IMR-90 (cell line): Measurements from ENCODE around the gene GPRC5B. TPM values are rescaled to one million over a fixed set of nuclear protein-coding genes. Genes with fewer than 3 reads are reported as not detected.

ENCODE experiments used
- ATAC-seq: fragments of 200-7000 bp; cut with Tn5 transposase; 2 replicates; pipeline ENCODE4 v1.9.1; 2020; ENCODE audit warnings: low read depth, mild to moderate bottlenecking, moderate library complexity
- BruUV-seq: library from RNA; stranded (reverse); fragments of 400-500 nt; replicated peaks from 2 replicates; lab custom pipeline; 2021; lab: Mats Ljungman, UMichigan
- CTCF ChIA-PET: fragments of 300-600 bp; formaldehyde crosslinking; extraction: SDS; loops from one replicate; lab custom pipeline; 2021; ENCODE audit warnings: antibody characterized with exemption; lab: Yijun Ruan, JAX
- POLR2A ChIA-PET: fragments of 300-600 bp; sonication (Branson Sonifier 250); formaldehyde crosslinking; loops from one replicate; lab custom pipeline; 2022; ENCODE audit warnings: antibody characterized with exemption; ENCODE audit not compliant: unreplicated experiment; lab: Charles Lee
- DNase-seq: peaks from one replicate; pipeline ENCODE4 v3.0.0; 2013
- H2AFZ ChIP-seq: replicated peaks from 2 replicates; pipeline ENCODE3; 2013; ENCODE audit warnings: low read length, mild to moderate bottlenecking; ENCODE audit not compliant: poor library complexity
- H2AK5ac ChIP-seq: 2 replicates; pipeline ENCODE4 v1.6.1; 2013; ENCODE audit warnings: low read depth, low read length, inconsistent platforms
- H2AK9ac ChIP-seq: replicated peaks from 2 replicates; pipeline ENCODE3; 2013; ENCODE audit warnings: mild to moderate bottlenecking, low read depth, low read length, moderate library complexity; ENCODE audit not compliant: poor library complexity
- H2BK120ac ChIP-seq: 2 replicates; pipeline ENCODE4 v1.6.1; 2013; ENCODE audit warnings: low read depth, low read length, inconsistent platforms
- H2BK15ac ChIP-seq: 3 replicates; pipeline ENCODE4 v1.6.1; 2013; ENCODE audit warnings: low read depth, low read length, inconsistent platforms
- H2BK20ac ChIP-seq: 2 replicates; pipeline ENCODE4 v1.6.1; 2013; ENCODE audit warnings: low read depth, mild to moderate bottlenecking, inconsistent platforms, low read length, moderate library complexity
- H2BK5ac ChIP-seq: 2 replicates; pipeline ENCODE4 v1.6.1; 2013; ENCODE audit warnings: mild to moderate bottlenecking, low read depth, low read length, inconsistent platforms; ENCODE audit not compliant: poor library complexity, severe bottlenecking
- H3K14ac ChIP-seq: replicated peaks from 2 replicates; pipeline ENCODE4 v1.6.1; 2013; ENCODE audit warnings: low read depth, low read length, inconsistent platforms
- H3K18ac ChIP-seq: 2 replicates; pipeline ENCODE4 v1.6.1; 2013; ENCODE audit warnings: low read depth, low read length, control low read depth
- H3K23ac ChIP-seq: 2 replicates; pipeline ENCODE4 v1.6.1; 2013; ENCODE audit warnings: low read depth, low read length, inconsistent platforms
- H3K27ac ChIP-seq: 2 replicates; pipeline ENCODE4 v1.5.1; 2013; ENCODE audit warnings: mild to moderate bottlenecking, control low read depth, low read length; ENCODE audit not compliant: insufficient read depth
- H3K27me3 ChIP-seq: 2 replicates; pipeline ENCODE4 v1.6.1; 2013; ENCODE audit warnings: low read length; ENCODE audit not compliant: control insufficient read depth, insufficient read depth
- H3K36me3 ChIP-seq: 2 replicates; pipeline ENCODE4 v1.6.1; 2013; ENCODE audit warnings: low read length, mixed read lengths; ENCODE audit not compliant: control insufficient read depth, insufficient read depth
- H3K4ac ChIP-seq: 2 replicates; pipeline ENCODE4 v1.6.1; 2013; ENCODE audit warnings: low read depth, low read length, inconsistent platforms
- H3K4me1 ChIP-seq: 2 replicates; pipeline ENCODE4 v1.6.1; 2013; ENCODE audit warnings: low read length, mixed read lengths; ENCODE audit not compliant: control insufficient read depth, insufficient read depth
- H3K4me2 ChIP-seq: 2 replicates; pipeline ENCODE4 v1.6.1; 2013; ENCODE audit warnings: low read depth, mild to moderate bottlenecking, control low read depth, low read length, moderate library complexity
- H3K4me3 ChIP-seq: 2 replicates; pipeline ENCODE4 v1.5.1; 2013; ENCODE audit warnings: low read depth, mild to moderate bottlenecking, control low read depth, low read length, moderate library complexity; ENCODE audit not compliant: insufficient read depth
- H3K56ac ChIP-seq: 2 replicates; pipeline ENCODE4 v1.6.1; 2013; ENCODE audit warnings: low read length, inconsistent platforms; ENCODE audit not compliant: insufficient read depth; ENCODE audit errors: extremely low read depth
- H3K79me1 ChIP-seq, 2 experiments: 2 replicates each; pipeline ENCODE4 v1.6.1; 2013; ENCODE audit warnings: low read length in 2 of 2, inconsistent platforms in 1 of 2, low read depth in 1 of 2
- H3K9ac ChIP-seq: 2 replicates; pipeline ENCODE4 v1.6.1; 2013; ENCODE audit warnings: low read depth, low read length, control low read depth
- H3K9me1 ChIP-seq: 2 replicates; pipeline ENCODE4 v1.6.1; 2013; ENCODE audit warnings: low read length, inconsistent platforms; ENCODE audit not compliant: insufficient read depth
- H3K9me3 ChIP-seq: 2 replicates; pipeline ENCODE4 v1.6.1; 2013; ENCODE audit warnings: low read length; ENCODE audit not compliant: control insufficient read depth, insufficient read depth
- H4K20me1 ChIP-seq: 2 replicates; pipeline ENCODE4 v1.6.1; 2013; ENCODE audit warnings: low read length, inconsistent platforms; ENCODE audit not compliant: insufficient read depth
- H4K5ac ChIP-seq: 2 replicates; pipeline ENCODE4 v1.6.1; 2013; ENCODE audit warnings: mild to moderate bottlenecking, low read depth, low read length, control low read depth
- H4K8ac ChIP-seq, 2 experiments: 2 replicates each; pipeline ENCODE4 v1.6.1; 2013; ENCODE audit warnings: low read depth in 2 of 2, low read length in 2 of 2, control low read depth in 1 of 2, inconsistent platforms in 1 of 2
- H4K91ac ChIP-seq: 2 replicates; pipeline ENCODE4 v1.6.1; 2013; ENCODE audit warnings: low read depth, low read length, inconsistent platforms; ENCODE audit not compliant: insufficient read depth
- BHLHE40 ChIP-seq: fragments of 150-350 bp; IDR thresholded peaks from 2 replicates; pipeline ENCODE4 v1.6.1; 2016; ENCODE audit warnings: mild to moderate bottlenecking, low read depth, low read length
- CEBPB ChIP-seq: IDR thresholded peaks from 2 replicates; pipeline ENCODE4 v1.6.1; 2012; ENCODE audit warnings: low read depth, low read length, improper control_type of control experiment
- CHD1 ChIP-seq: IDR thresholded peaks from 2 replicates; pipeline ENCODE4 v1.6.1; 2012; ENCODE audit warnings: low read depth, low read length, improper control_type of control experiment
- FOS ChIP-seq: fragments of 150-350 bp; IDR thresholded peaks from 2 replicates; pipeline ENCODE4 v1.6.1; 2016; ENCODE audit warnings: low read depth, low read length
- MAFK ChIP-seq: IDR thresholded peaks from 2 replicates; pipeline ENCODE4 v1.6.1; 2012; ENCODE audit warnings: low read depth, low read length, improper control_type of control experiment
- MAZ ChIP-seq: IDR thresholded peaks from 2 replicates; pipeline ENCODE4 v1.6.1; 2012; ENCODE audit warnings: low read depth, mild to moderate bottlenecking, low read length, improper control_type of control experiment, moderate library complexity, borderline replicate concordance
- MXI1 ChIP-seq: IDR thresholded peaks from 2 replicates; pipeline ENCODE4 v1.6.1; 2012; ENCODE audit warnings: low read depth, mild to moderate bottlenecking, low read length, moderate library complexity, borderline replicate concordance
- NFE2L2 ChIP-seq: fragments of 150-350 bp; IDR thresholded peaks from 2 replicates; pipeline ENCODE4 v1.6.1; 2016; ENCODE audit warnings: low read depth, mild to moderate bottlenecking, low read length
- POLR2A ChIP-seq: IDR thresholded peaks from 2 replicates; pipeline ENCODE4 v1.6.1; 2012; ENCODE audit warnings: mild to moderate bottlenecking, low read depth, low read length
- RAD21 ChIP-seq: IDR thresholded peaks from 2 replicates; pipeline ENCODE4 v1.6.1; 2012; ENCODE audit warnings: low read length, improper control_type of control experiment
- RCOR1 ChIP-seq: IDR thresholded peaks from 2 replicates; pipeline ENCODE4 v1.6.1; 2012; ENCODE audit warnings: mild to moderate bottlenecking, low read length, improper control_type of control experiment; ENCODE audit not compliant: insufficient replicate concordance
- RFX5 ChIP-seq: IDR thresholded peaks from 2 replicates; pipeline ENCODE4 v1.8.0; 2012; ENCODE audit warnings: low read depth, mild to moderate bottlenecking, low read length, moderate library complexity
- SMC3 ChIP-seq: fragments of 150-350 bp; IDR thresholded peaks from 2 replicates; pipeline ENCODE4 v1.6.1; 2016; ENCODE audit warnings: low read depth, mild to moderate bottlenecking, antibody characterized with exemption, low read length, moderate library complexity
- WGBS, 2 experiments: methylation state at CpG; one replicate each; pipeline versions ENCODE4 v1.1.5 to v1.1.7; 2013; ENCODE audit warnings: missing lambda C conversion rate in 2 of 2; ENCODE audit not compliant: insufficient read length in 1 of 2; ENCODE audit errors: extremely low coverage in 2 of 2; 5-methylcytosine and 5-hydroxymethylcytosine counted together
- dilution Hi-C: fragments of 300-500 bp; cut with HindIII; formaldehyde crosslinking; loops from one replicate; pipeline ENCODE4 v1.14.3; 2018; ENCODE audit warnings: low sequenced_read_pairs; ENCODE audit not compliant: unreplicated experiment
- in situ Hi-C: fragments of 300-500 bp; cut with MboI; formaldehyde crosslinking; loops from 3 replicates; pipeline ENCODE4 v1.14.3; 2019; ENCODE audit warnings: low sequenced_read_pairs, inconsistent platforms, mixed read lengths
- intact Hi-C: fragments of 100-400 bp; cut with micrococcal nuclease; formaldehyde crosslinking; loops from 2 replicates; pipeline ENCODE4 v1.10.0; 2022
- polyA plus RNA-seq, 3 experiments: library from polyadenylated mRNA; depleted of rRNA; stranded (reverse); fragments of >200 nt; gene quantifications; 2 replicates each; pipeline ENCODE4 v1.2.3, GENCODE V29; 2012; ENCODE audit warnings: low replicate concordance in 1 of 3
- total RNA-seq: library from RNA; depleted of rRNA; stranded (reverse); fragments of >200 nt; gene quantifications from 2 replicates; pipeline ENCODE4 v1.2.3, GENCODE V29; 2012
- TF ChIP-seq, protein P1 (sequence below): fragments of 150-350 bp; IDR thresholded peaks from 2 replicates; pipeline ENCODE4 v1.6.1; 2017; ENCODE audit warnings: mild to moderate bottlenecking, antibody characterized with exemption, low read length, low read depth
- TF ChIP-seq, protein P2 (sequence below): conservative IDR thresholded peaks from 2 replicates; pipeline ENCODE4 v1.5.1; 2012; ENCODE audit warnings: mild to moderate bottlenecking, low read depth, low read length, improper control_type of control experiment
- TF ChIP-seq, protein P3 (sequence below): fragments of 150-350 bp; IDR thresholded peaks from 2 replicates; pipeline ENCODE4 v1.6.1; 2016; ENCODE audit warnings: low read depth, mild to moderate bottlenecking, low read length, moderate library complexity, borderline replicate concordance

Gene GPRC5B
- total and polyA plus RNA-seq, 2 of the 4 experiments (the other 2 are of a cell fraction): 2.5 to 8.5 TPM

GRCh38 chr16:19898166-19898565 is 13.5 kb upstream of the GPRC5B start:
- Histone ChIP-seq H3K56ac (no peak overlapping the region), H3K4me3 (no peak overlapping the region), H2AFZ (no peak overlapping the region), H3K79me1 (no peaks in the 10 kb centered on the region), H3K9ac (no peak overlapping the region), H2BK5ac (no peak overlapping the region), H2AK5ac (no peak overlapping the region), H3K9me1 (no peaks in the 10 kb centered on the region), H3K4me2 (no peak overlapping the region), H3K14ac (no peak overlapping the region), H2BK20ac (no peak overlapping the region), H4K91ac (no peak overlapping the region), H3K4ac (no peak overlapping the region), H3K9me3 (no peaks in the 10 kb centered on the region), H3K27me3 (no peaks in the 10 kb centered on the region; the same call in 1 of the 2 replicates), H3K4me1 (no peaks in the 10 kb centered on the region), H3K18ac (no peak overlapping the region), H2AK9ac (no peak overlapping the region), H4K5ac (no peak overlapping the region), H3K36me3 (no peaks in the 10 kb centered on the region), H3K27ac (no peak overlapping the region), H4K8ac (no peak overlapping the region), H3K23ac (no peak overlapping the region), H4K20me1 (no peaks in the 10 kb centered on the region), H2BK120ac (no peak overlapping the region), H2BK15ac (no peak overlapping the region)
- DNase-seq: no peak
- 80% methylated on average over 3 of the region's 5 CpGs; no CpG with 5 or more reads in 1 of the 2 experiments for WGBS, 2 experiments
- intact Hi-C loops: loop anchor here (2.0 kb wide), 1 partner anchor 487 kb away; no protein-coding TSS in a partner anchor
- no peak for ATAC-seq
- dilution Hi-C loops: loop anchor here (25.0 kb wide), 1 partner anchor 286 kb away; no protein-coding TSS in a partner anchor
- in situ Hi-C loops: loop anchor here (25.0 kb wide), 1 partner anchor 786 kb away; the partner anchor contains the start of gene ITPRIPL2
- TF ChIP-seq, protein P1, sequence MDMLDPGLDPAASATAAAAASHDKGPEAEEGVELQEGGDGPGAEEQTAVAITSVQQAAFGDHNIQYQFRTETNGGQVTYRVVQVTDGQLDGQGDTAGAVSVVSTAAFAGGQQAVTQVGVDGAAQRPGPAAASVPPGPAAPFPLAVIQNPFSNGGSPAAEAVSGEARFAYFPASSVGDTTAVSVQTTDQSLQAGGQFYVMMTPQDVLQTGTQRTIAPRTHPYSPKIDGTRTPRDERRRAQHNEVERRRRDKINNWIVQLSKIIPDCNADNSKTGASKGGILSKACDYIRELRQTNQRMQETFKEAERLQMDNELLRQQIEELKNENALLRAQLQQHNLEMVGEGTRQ: no peak
- TF ChIP-seq RAD21: no peak
- no peak for TF ChIP-seq RFX5
- TF ChIP-seq MAFK: no peak
- no peak for TF ChIP-seq CHD1
- no peak for TF ChIP-seq RCOR1
- no peak for TF ChIP-seq MAZ
- TF ChIP-seq CEBPB: no peak
- TF ChIP-seq, protein P2, sequence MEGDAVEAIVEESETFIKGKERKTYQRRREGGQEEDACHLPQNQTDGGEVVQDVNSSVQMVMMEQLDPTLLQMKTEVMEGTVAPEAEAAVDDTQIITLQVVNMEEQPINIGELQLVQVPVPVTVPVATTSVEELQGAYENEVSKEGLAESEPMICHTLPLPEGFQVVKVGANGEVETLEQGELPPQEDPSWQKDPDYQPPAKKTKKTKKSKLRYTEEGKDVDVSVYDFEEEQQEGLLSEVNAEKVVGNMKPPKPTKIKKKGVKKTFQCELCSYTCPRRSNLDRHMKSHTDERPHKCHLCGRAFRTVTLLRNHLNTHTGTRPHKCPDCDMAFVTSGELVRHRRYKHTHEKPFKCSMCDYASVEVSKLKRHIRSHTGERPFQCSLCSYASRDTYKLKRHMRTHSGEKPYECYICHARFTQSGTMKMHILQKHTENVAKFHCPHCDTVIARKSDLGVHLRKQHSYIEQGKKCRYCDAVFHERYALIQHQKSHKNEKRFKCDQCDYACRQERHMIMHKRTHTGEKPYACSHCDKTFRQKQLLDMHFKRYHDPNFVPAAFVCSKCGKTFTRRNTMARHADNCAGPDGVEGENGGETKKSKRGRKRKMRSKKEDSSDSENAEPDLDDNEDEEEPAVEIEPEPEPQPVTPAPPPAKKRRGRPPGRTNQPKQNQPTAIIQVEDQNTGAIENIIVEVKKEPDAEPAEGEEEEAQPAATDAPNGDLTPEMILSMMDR: no peak
- no peak for TF ChIP-seq FOS
- no peak for TF ChIP-seq NFE2L2
- TF ChIP-seq, protein P3, sequence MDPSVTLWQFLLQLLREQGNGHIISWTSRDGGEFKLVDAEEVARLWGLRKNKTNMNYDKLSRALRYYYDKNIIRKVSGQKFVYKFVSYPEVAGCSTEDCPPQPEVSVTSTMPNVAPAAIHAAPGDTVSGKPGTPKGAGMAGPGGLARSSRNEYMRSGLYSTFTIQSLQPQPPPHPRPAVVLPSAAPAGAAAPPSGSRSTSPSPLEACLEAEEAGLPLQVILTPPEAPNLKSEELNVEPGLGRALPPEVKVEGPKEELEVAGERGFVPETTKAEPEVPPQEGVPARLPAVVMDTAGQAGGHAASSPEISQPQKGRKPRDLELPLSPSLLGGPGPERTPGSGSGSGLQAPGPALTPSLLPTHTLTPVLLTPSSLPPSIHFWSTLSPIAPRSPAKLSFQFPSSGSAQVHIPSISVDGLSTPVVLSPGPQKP: no peak
- TF ChIP-seq POLR2A: no peak
- no peak for TF ChIP-seq SMC3
- no peak for TF ChIP-seq MXI1
- TF ChIP-seq BHLHE40: no peak
- ChIA-PET CTCF (interaction anchor here (1.5 to 3.5 kb wide), 2 partner anchors 9 to 487 kb away, joined by 6 to 11 read pairs; no protein-coding TSS in a partner anchor), POLR2A (no interaction called here)
- no TSS peak for BruUV-seq
